NCI-H2196 treated with DMSO at 0.1 percent for 48 hours (cell line): ENCODE data around the gene IFI30.
"Not testable (repeated sequence)": the region's sequence is repeated elsewhere in the genome, so short reads cannot be mapped to it uniquely, and the experiment has no call there.

ENCODE experiments used
- DNase-seq: peaks from one replicate; lab custom pipeline; 2025; ENCODE audit not compliant: unreplicated experiment; lab: John Stamatoyannopoulos, UW

IFI30 gene

DNA sequence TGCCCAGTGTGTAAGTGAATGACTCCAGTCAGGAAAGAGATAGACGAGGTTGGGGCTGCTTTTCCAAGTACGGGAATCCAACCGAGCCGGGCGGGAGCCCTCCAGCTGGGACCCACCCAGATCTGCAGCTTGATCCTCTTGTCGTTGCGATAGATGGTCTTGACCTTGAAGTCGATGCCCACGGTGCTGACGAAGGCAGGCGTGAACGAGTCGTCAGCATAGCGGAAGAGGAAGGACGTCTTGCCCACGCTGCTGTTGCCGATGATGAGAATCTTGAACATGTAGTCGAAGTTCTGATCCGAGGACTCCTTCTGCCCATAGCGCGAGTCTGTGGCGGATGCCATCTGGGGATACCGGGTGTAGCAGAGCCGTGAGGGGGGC is 28.8 kb downstream of the IFI30 start:
- no peak for DNase-seq

DNA sequence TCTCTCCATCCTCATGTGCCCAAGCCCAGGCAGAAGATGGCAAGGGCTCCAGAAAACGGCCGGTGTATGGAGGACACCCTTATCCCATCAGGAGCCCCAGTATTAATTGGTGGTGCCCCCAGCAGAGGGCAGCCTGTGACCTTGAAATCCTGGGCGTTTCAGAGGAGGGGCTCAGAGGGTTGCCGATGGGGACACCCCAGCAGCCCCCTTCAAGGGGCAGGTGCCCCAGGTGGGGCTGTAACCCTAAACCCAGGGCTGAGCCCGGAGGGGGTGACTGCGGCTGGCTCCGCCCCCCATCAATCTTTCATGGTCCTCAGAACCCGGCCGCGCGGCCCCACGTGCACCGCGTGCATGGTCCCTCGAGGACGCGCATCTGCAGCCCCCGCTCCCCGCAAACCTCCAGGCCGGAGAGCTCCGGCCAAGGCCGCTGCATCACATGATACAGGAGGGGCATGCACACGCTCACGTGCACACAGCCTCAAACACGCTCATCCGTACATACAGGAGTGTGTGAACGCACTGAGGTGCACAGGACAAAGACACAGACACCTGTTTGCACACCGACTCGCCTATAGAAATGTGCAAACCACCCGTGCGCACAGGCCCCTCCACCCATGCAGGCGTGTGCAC is 29.3 kb downstream of the IFI30 start:
- no peak for DNase-seq

GRCh38 chr19:18203408-18203862 is 29.8 kb downstream of the IFI30 start:
- DNase-seq = no peak

DNA sequence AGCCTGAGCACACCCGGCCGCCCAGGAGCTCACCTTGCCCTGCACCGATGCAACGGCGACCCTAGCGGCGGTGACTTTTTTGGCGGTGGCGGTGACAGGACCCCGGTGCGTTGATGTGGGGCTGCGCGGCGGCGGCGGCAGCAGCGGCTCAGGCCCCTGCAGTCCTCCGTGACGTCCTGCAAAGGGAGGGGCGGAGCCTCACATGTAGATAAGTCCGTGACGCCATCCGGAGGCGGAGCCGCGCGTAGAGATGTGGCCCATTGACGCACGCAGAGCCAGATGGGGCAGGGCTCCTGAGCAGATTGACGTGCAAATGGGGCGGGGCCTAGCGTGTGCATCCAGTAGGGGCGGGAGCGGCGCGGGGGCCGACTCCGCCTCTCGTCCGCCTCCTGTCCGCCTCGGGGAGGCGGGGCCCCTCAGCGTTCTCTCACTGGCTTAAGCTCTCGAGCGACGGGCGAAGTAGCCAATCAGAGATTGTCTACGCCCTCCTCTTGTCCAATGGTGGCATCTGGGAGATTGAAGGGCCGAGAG is 30.3 kb downstream of the IFI30 start, which contains the start of gene RAB3A:
RAB3A (minus strand) TSS at position 180 of the 531 bp plus-strand sequence. CDS start 1,302 bp downstream, outside the sequence.
- peak; percentile 100 for DNase-seq

GRCh38 chr19:18204394-18205199 is 31.0 kb downstream of the IFI30 start:
- no peak for DNase-seq

DNA sequence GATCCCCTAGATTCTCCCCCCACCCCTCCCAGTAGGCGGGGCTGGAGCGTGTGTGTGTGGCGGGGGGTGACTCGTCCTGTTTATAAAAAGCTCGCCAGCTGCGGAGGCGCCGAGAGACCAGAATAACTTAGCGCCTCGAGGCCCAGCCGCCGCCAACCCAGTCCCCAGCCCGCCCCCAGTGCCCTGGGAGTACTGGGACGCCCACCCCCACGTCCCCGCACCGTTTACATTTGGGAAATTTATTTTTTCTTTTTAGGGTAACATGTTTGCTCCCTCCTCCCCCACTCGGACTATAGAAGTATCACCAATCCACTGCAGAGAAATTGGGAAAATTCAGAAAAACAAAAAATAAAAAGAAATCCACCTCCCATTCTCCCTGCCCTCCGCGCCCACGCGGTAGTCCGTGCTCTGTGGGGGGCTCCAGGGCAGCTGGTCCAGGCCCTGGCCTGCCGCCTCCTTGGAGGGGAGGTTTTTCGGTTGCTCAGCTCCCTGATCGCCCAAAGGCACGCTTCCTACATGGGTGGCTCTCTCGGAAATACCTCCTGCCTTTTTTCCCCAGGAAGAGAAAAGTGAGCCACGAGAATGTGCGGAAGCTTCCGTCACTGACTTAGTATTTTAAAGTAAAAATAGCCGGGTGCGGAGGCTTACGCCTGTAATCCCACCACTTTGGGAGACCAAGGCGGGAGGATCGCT is 31.7 kb downstream of the IFI30 start:
- no peak for DNase-seq

GRCh38 chr19:18206018-18206417 is 32.4 kb downstream of the IFI30 start:
- DNase-seq = no peak

GRCh38 chr19:18208098-18208951 is 34.7 kb downstream of the IFI30 start:
- DNase-seq = no peak

DNA sequence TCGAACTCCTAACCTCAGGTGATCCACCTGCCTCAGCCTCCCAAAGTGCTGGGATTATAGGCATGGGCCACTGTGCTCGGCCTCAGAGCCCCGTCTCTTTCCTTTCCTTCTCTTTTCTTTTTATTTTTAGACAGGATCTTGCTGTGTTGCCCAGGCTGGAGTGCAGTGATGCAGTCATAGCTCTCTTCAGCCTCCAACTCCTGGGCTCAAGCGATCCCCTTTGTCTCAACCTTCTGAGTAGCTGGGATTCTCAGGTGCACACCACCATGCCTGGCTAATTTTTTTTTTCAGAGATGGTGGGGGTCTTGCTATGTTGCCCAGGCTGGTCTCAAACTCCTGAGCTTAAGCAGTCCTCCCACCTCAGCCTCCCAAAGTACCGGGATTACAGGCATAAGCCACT is 36.3 kb downstream of the IFI30 start:
- DNase-seq = not testable (repeated sequence)

DNA sequence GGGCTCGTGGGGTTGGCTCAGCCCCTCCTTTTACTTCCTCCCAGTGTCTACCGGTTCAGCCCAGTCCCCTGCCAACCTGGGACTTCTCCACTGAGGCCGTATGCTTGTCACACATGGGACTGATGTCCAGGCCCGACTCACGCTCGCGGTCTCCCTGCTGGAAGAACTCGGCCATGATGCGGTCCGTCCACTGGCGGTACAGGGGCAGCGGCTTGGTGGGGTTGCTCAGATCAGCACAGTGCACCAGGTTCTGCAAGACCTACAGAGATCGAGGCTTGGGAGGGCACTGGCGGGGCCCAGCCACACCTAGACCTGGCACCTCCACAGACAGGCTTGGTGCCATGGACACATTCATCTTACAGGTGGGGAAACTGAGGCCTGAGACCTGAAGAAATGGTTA is 38.1 kb downstream of the IFI30 start:
- no peak for DNase-seq

DNA sequence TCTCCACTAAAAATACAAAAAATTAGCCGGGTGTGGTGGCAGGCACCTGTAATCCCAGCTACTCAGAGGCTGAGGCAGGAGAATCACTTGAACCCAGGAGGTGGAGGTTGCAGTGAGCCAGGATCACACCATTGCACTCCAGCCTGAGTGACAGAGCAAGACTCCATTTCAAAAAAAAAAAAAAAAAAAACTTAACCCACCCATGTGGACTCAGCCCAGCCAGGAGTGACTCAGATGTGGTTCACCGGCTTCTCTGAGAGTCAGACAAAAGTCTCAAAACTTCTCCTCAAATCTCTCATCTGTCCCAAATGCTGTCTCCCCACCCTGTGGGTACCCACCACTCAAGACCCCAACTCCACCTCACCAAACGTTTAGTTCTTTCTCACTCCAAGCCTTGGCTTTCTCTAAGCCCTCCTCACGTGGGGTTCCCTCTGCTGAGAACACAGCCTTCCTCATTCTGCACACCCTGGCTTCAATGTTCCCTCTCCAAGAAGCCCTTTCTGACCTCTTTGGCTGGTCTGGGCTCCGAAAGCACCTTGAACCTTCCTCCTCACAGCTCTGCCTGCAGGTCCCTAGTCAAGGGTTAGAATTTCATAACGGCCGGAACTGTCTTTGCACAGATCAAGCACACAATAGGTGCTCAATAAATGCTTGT is 41.3 kb downstream of the IFI30 start:
- no peak for DNase-seq

DNA sequence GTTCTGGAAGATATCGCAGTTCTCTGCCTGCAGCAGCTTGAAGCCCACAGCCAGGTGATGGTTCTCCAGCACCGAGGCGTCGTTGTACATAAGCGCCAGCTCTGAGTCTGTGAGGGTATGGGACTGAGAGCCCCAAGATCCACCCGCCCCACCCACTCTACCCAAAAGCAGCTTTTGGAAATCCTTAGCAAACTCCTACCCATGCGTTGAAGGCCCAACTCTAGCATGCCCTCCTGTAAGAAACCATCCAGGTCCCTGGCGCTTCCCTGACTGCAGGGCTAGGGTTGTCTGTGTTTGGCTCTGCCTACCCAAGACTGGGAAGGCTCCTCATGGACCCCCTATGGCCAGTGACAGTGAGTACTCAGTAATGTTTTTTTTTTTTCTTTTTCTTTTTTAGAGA is 43.2 kb downstream of the IFI30 start:
- DNase-seq = no peak

GRCh38 chr19:18218159-18218558 is 44.5 kb downstream of the IFI30 start:
- DNase-seq = no peak

- no peak for DNase-seq
These were observed 45.0 kb downstream of the IFI30 start for GRCh38 chr19:18218600-18218999.

DNA sequence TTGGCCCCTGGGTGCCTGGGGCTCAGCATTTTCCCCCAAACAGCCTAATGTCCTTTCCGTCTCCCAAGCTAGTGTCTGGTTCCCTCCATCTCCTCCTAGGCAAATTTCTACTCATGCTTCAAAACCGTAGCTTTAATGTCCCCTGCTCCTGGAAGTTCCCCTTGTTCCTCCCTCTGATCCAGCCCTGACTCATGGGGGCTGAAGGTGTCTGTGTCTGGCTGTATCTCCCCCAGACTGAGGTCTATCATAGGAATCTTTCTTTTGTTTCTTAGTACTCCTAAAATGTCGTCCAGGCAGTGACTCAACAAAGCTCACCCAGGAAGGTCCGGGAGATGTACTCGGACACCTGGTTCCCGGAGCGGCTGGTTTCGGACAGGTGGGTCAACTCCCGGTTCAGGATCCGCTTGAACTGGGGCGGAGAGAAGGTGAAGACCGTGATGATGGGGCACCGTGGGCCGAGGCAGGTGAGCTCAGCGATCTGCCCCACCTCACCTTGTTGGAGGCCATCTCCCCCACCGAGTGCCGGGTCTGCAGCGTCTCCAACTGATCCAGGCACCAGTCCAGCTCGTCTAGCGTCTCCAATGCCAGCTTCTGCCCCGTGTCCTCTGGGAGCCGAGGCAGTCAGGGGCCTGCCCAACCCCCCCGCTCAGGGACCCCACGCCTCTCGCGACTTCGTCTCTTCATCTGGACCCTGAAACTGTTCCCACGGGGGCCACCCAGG is 46.5 kb downstream of the IFI30 start:
- no peak for DNase-seq

DNA sequence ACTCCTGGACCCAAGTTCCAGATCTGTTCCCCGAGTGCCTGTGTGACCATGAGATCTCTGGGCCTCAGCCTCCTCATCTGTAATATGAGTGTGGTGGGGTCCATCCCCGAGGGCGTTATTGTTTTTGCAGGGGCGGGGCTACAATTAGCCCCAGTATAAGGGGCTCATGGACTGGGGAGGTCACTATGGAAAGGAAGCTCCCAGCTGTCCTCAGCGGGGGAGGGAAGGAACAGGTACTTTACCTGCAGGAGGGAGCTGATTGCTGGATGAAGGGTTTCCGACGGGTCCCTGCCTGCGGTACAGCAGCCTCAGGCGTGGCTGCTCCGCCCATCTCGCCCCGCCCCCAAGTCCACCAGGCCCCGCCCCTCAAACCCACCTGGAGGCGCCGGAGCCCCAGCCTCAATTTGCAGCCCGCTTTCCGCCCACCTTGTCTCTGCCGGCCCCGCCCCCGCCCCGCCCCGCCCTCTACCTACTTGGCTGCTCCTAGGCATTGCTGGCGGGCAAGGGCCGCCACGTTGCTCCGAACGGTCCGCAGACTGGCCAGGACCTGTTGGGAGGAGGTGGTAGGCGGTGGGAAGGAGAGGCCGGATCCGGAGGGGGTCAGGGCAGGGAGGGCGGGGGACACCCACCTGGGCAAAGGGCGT is 47.1 kb downstream of the IFI30 start:
- no peak for DNase-seq

DNA sequence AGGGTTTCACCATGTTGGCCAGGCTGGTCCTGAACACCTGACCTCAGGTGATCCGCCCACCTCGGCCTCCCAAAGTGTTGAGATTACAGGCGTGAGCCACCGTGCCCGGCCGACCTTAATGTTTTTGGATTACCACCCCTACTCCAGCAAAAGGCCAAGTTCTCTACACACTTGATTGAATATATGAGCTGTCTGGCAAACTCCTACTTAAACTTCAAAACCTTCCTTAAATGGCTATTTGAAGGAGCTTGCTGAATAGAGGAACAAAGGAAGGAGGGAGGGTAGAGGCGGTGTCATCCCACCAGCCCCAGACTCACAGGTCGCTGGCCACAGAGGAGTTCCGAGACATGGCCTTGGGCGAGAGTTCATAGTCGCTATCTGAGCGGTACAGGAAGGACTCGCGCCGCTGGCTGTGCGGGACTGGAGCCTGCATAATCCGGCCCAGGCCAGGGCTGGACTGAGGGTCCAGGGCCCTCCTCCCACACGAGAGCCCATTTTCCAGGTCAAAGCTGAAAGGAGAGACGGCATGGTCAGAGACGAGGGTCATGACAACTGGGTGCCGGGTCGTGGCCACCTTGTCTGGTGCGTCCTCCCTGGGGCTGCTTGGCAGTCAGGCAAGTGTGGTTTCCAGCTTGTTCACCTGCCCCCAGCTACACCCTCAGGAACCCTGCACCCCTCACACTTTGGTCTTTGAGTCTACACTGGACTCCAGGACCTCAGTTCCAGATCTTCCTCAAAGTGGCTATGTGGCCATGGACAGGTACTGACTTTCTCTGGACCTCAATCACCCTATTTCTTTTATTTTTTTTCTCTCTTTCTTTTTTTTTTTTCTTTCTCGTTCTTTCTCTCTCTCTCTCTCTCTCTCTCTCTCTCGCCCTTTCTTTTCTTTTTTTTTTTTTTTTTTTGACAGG is 48.5 kb downstream of the IFI30 start:
- no peak for DNase-seq
